Body of pancreas (tissue), 4 donors: ENCODE measurements around the gene UCK1.

Experiments
- CTCF ChIP-seq, 7 experiments: fragments of 450-650 bp in 4 of 7; fragments of 200-600 bp in 3 of 7; sonication (generic) in 3 of 7; IDR thresholded peaks; one replicate each; pipeline ENCODE4 v1.5.1; 2016 to 2019; ENCODE audit warnings: antibody characterized with exemption in 7 of 7
- POLR2A ChIP-seq, 3 donors: fragments of 450-650 bp; IDR thresholded peaks; one replicate each; pipeline ENCODE4 v1.6.1; 2016; ENCODE audit warnings: antibody characterized with exemption in 3 of 3, mild to moderate bottlenecking in 2 of 3

GRCh38 chr9:131555841-131556673 is 25.0 kb upstream of the UCK1 start:
- TF ChIP-seq CTCF (IDR thresholded peaks at IDR 0.05), result no peak
- TF ChIP-seq POLR2A (IDR thresholded peaks at IDR 0.05), result no peak
